K562 (cell line): ENCODE results near the gene FHIT. TPM values are rescaled to one million over a fixed set of nuclear protein-coding genes. Genes with fewer than 3 reads are reported as not detected.
A peak's percentile ranks its signal among the peaks of the same experiment; 100 is the strongest.

ENCODE experiments used
- ATAC-seq: fragments of 200-7000 bp; cut with Tn5 transposase; 3 replicates; pipeline ENCODE4 v1.9.1; 2020; ENCODE audit warnings: moderate library complexity
- BruUV-seq: library from RNA; stranded (reverse); fragments of 400-500 nt; replicated peaks from 2 replicates; lab custom pipeline; 2021; lab: Mats Ljungman, UMichigan
- CTCF ChIA-PET: fragments of 300-600 bp; formaldehyde crosslinking; extraction: SDS; loops from one replicate; lab custom pipeline; 2021; ENCODE audit warnings: low intra/inter-chr PET ratio; lab: Yijun Ruan, JAX
- POLR2A ChIA-PET: fragments of 300-600, 350-650 bp; sonication (Branson Sonifier 250); formaldehyde crosslinking; extraction: SDS; loops from one replicate; lab custom pipeline; 2021; ENCODE audit warnings: antibody characterized with exemption, inconsistent platforms; lab: Yijun Ruan, JAX
- DNase-seq, 4 experiments: peaks; one replicate each; pipeline versions ENCODE4 v3.0.0 to v3.0.0-alpha.2; 2011 to 2018; ENCODE audit warnings: low spot score in 3 of 4, mixed read lengths in 3 of 4; ENCODE audit errors: extremely low read depth in 1 of 4
- FAIRE-seq: peaks from 2 replicates; lab custom pipeline; 2011; peaks lifted over from hg19 to GRCh38; lab: Jason Lieb, UNC
- H2AFZ ChIP-seq: 2 replicates; pipeline ENCODE4 v1.6.0; 2011; ENCODE audit warnings: low read depth, low read length, control low read depth, inconsistent platforms
- H3K27ac ChIP-seq: fragments of 200-600 bp; 3 replicates; pipeline ENCODE4 v1.8.0; 2011; ENCODE audit warnings: low read depth, mild to moderate bottlenecking, control low read depth, inconsistent platforms, low read length, moderate library complexity, mixed read lengths; ENCODE audit errors: extremely low read depth
- H3K27me3 ChIP-seq, 2 experiments: fragments of 300-600 bp in 1 of 2; 2 replicates in 1 of 2; 3 replicates in 1 of 2; pipeline versions ENCODE4 v1.6.0 to v1.8.0; 2011; ENCODE audit warnings: inconsistent platforms in 2 of 2, low read length in 2 of 2, mild to moderate bottlenecking in 1 of 2, mixed read lengths in 1 of 2, moderate library complexity in 1 of 2; ENCODE audit not compliant: control insufficient read depth in 2 of 2, insufficient read depth in 2 of 2
- H3K36me3 ChIP-seq: fragments of 300-600 bp; 3 replicates; pipeline ENCODE4 v1.8.0; 2011; ENCODE audit warnings: mild to moderate bottlenecking, low read length, inconsistent platforms; ENCODE audit not compliant: control insufficient read depth, insufficient read depth
- H3K4me1 ChIP-seq, 2 experiments: fragments of 200-600 bp in 1 of 2; replicated peaks in 1 of 2; 2 replicates in 1 of 2; 3 replicates in 1 of 2; pipeline versions ENCODE4 v1.5.1 to v1.8.0; 2011; ENCODE audit warnings: inconsistent platforms in 2 of 2, low read length in 2 of 2, mild to moderate bottlenecking in 1 of 2, mixed read lengths in 1 of 2, moderate library complexity in 1 of 2; ENCODE audit not compliant: control insufficient read depth in 2 of 2, insufficient read depth in 2 of 2
- H3K4me2 ChIP-seq: 2 replicates; pipeline ENCODE4 v1.6.1; 2011; ENCODE audit warnings: low read length, control low read depth, inconsistent platforms, mixed read lengths; ENCODE audit not compliant: insufficient read depth
- H3K4me3 ChIP-seq: fragments of 200-600 bp; sonication (generic), shearing (Covaris generic); 2 replicates; pipeline ENCODE4 v1.5.1; 2016; ENCODE audit warnings: control low read depth, inconsistent platforms
- H3K79me2 ChIP-seq: fragments of 200-600 bp; 3 replicates; pipeline ENCODE4 v1.8.0; 2011; ENCODE audit warnings: low read length, inconsistent platforms; ENCODE audit not compliant: control insufficient read depth, insufficient read depth
- H3K9ac ChIP-seq, 2 experiments: 2 replicates each; pipeline versions ENCODE4 v1.6.0 to v1.6.1; 2011; ENCODE audit warnings: low read depth in 2 of 2, low read length in 2 of 2, control low read depth in 1 of 2, inconsistent platforms in 1 of 2, mild to moderate bottlenecking in 1 of 2, mixed read lengths in 1 of 2; ENCODE audit not compliant: insufficient read depth in 1 of 2
- H3K9me1 ChIP-seq: one replicate; pipeline ENCODE4 v1.6.0; 2011; ENCODE audit warnings: inconsistent platforms, mild to moderate bottlenecking, low read length, moderate library complexity; ENCODE audit not compliant: control insufficient read depth, insufficient read depth
- H3K9me3 ChIP-seq: replicated peaks from 2 replicates; pipeline ENCODE4 v1.5.1; 2011; ENCODE audit warnings: low read depth, low read length, inconsistent platforms; ENCODE audit not compliant: control insufficient read depth, insufficient read depth
- H4K20me1 ChIP-seq: replicated peaks from 2 replicates; pipeline ENCODE4 v1.6.1; 2011; ENCODE audit warnings: low read length, inconsistent platforms, mixed read lengths; ENCODE audit not compliant: control insufficient read depth, insufficient read depth
- FOXP1 ChIP-seq: sonication (generic); formaldehyde crosslinking; IDR thresholded peaks from 2 replicates; pipeline ENCODE4 v1.8.0; 2022; ENCODE audit warnings: mild to moderate bottlenecking, missing genetic modification reagents
- HMBOX1 ChIP-seq: sonication (generic); IDR thresholded peaks from 2 replicates; pipeline ENCODE4 v1.6.1; 2016
- TGIF2 ChIP-seq: sonication (generic); formaldehyde crosslinking; IDR thresholded peaks from 2 replicates; pipeline ENCODE4 v1.8.1; 2022; ENCODE audit warnings: mild to moderate bottlenecking, missing genetic modification reagents, moderate library complexity
- ZC3H8 ChIP-seq: fragments of 450-650 bp; IDR thresholded peaks from 2 replicates; pipeline ENCODE4 v1.6.1; 2017
- ZNF184 ChIP-seq: sonication (generic); formaldehyde crosslinking; IDR thresholded peaks from 2 replicates; pipeline ENCODE4 v1.5.0; 2020; ENCODE audit warnings: missing genetic modification reagents
- ZNF445 ChIP-seq: fragments of 250-450 bp; sonication (Bioruptor Pico); IDR thresholded peaks from 2 replicates; pipeline ENCODE4 v1.4.0; 2020; ENCODE audit warnings: low read depth, mild to moderate bottlenecking, moderate library complexity
- ZNF766 ChIP-seq: fragments of 200-800 bp; sonication (Bioruptor generic); conservative IDR thresholded peaks from 2 replicates; pipeline ENCODE4 v1.6.1; 2016; ENCODE audit warnings: missing genetic modification characterization, missing compliant biosample characterization
- WGBS: fragments of 100-300 bp; shearing (Covaris generic); methylation state at CpG from one replicate; pipeline ENCODE4 v1.1.6; 2016; ENCODE audit warnings: low coverage, mixed read lengths; ENCODE audit not compliant: insufficient coverage; ENCODE audit errors: missing lambda C conversion rate; 5-methylcytosine and 5-hydroxymethylcytosine counted together
- in situ Hi-C: fragments of 300-500 bp; cut with MboI; formaldehyde crosslinking; loops from 4 replicates; pipeline ENCODE4 v1.15.0; 2018; ENCODE audit warnings: inconsistent platforms, mixed read lengths
- intact Hi-C: fragments of 100-400 bp; cut with micrococcal nuclease; formaldehyde crosslinking; loops from 2 replicates; pipeline ENCODE4 v1.14.2; 2022
- polyA plus RNA-seq, 8 experiments: library from polyadenylated mRNA; depleted of rRNA in 4 of 8; stranded (reverse) in 5 of 8; unstranded in 3 of 8; fragments of >200 nt; fragmentation: Nextera tagmentation in 2 of 8; fragmentation: Illumina TruSeq in 1 of 8; extraction: Ambion mirVana in 2 of 8; extraction: Trizol in 1 of 8; gene quantifications; 2 replicates each; pipeline versions ENCODE4 v1.2.1 to v1.2.3, GENCODE V29; 2011 to 2014; ENCODE audit warnings: inconsistent platforms in 1 of 8, missing spikeins in 1 of 8
- total RNA-seq, 7 experiments: library from RNA; depleted of rRNA in 6 of 7; stranded (reverse); fragments of >200 nt in 6 of 7; fragmentation: Illumina TruSeq in 2 of 7; extraction: Trizol in 2 of 7; gene quantifications; 2 replicates each; pipeline versions ENCODE4 v1.2.1 to v1.2.3, GENCODE V29; 2011 to 2021; ENCODE audit warnings: low replicate concordance in 1 of 7

The FHIT gene
- total and polyA plus RNA-seq, 9 of the 15 experiments (the other 6 are each of a cell fraction or from before 2014, with no cell fraction given): 1.7 to 9.1 (median 4.3) TPM

DNA sequence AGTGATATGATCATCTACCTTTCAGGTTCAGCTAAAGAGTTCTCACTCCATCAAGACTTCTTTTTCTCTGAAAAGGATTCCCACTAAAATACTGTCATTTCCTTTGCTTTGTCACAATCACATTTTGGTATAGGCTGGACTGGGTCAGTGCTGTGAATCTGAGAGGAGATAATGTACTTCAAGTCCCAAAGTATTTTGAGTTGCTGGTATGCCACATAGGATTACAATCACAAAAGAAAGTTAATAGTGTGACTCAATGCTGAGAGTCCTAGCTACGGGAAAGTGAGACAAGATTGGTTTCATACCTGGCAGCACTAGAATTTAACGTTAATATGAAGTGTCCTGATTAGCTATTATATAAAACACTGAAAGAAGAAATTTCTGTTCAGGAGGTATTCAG is 1073.5 kb downstream of the FHIT start (continued):
- TF ChIP-seq ZNF445 (CRISPR knock-in tag): no peak
- TF ChIP-seq, all 486 proteins: peak for 0

DNA sequence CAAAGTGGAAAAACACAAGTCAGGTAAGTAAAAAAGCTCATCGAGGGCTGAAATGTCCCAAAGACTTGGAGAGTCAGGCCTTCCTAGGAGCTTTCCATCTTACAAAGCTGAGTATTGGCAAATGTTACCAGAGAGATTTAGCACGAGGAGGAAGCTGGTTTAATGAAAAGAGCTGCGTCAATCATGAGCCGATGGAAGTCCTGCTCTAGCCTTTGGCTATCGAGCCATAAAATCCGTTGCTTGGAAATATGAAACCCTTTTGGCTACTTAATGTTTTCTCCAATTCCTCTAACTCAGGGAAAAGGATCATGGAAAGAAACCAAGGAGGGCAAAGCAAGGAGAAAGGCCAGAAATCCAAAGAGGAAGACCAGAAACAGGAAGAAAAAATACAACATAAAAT is 1074.6 kb downstream of the FHIT start:
- ChIA-PET POLR2A (no interaction called here), CTCF (no interaction called here)
- Histone ChIP-seq H3K9me3 (no peaks in the 10 kb centered on the region), H3K4me2 (no peak overlapping the region), H4K20me1 (no peaks in the 10 kb centered on the region), H2AFZ (no peak overlapping the region), H3K4me1 (no peaks in the 10 kb centered on the region)
- no TSS peak for BruUV-seq
- 72% methylated on average over 6 of the region's 6 CpGs for WGBS
- no peak for DNase-seq
- no peak for TF ChIP-seq ZNF766
- no peak for TF ChIP-seq TGIF2 (CRISPR knock-in tag)
- TF ChIP-seq ZNF184 (CRISPR knock-in tag): no peak
- TF ChIP-seq FOXP1 (CRISPR knock-in tag): no peak
- TF ChIP-seq, all 486 proteins: peak for 0
- Histone ChIP-seq H3K27ac (no peak overlapping the region), H3K79me2 (no peaks in the 10 kb centered on the region), H3K36me3 (no peaks in the 10 kb centered on the region), H3K27me3 (no peaks in the 10 kb centered on the region), H3K4me3 (no peak overlapping the region), H3K9ac (no peak overlapping the region), H3K9me1 (no peaks in the 10 kb centered on the region)
- in situ Hi-C loops: no loop called here
- intact Hi-C loops: no loop called here
- no peak for ATAC-seq
- no peak for FAIRE-seq

- TF ChIP-seq ZC3H8 (no peak), HMBOX1 (peak; percentile 18; the same call in 1 of the 2 replicates)
- ATAC-seq: no peak
- in situ Hi-C loops (no loop called here), intact Hi-C loops (no loop called here)
- ChIA-PET CTCF (no interaction called here), POLR2A (no interaction called here)
- no peak for FAIRE-seq
- no peak overlapping the region for H3K9ac ChIP-seq
- no peaks in the 10 kb centered on the region for H3K9me1 ChIP-seq
- H3K4me1 ChIP-seq: no peaks in the 10 kb centered on the region
- BruUV-seq: no TSS peak
- H3K9me3 ChIP-seq: no peaks in the 10 kb centered on the region
- no peaks in the 10 kb centered on the region for H3K79me2 ChIP-seq
- no peak for DNase-seq
- no peak overlapping the region for H2AFZ ChIP-seq
- H3K27me3 ChIP-seq: no peaks in the 10 kb centered on the region
- H3K4me2 ChIP-seq: no peak overlapping the region
- no peaks in the 10 kb centered on the region for H3K36me3 ChIP-seq
- no peak overlapping the region for H3K27ac ChIP-seq
- 45% methylated on average over 3 of the region's 3 CpGs for WGBS
- no peak overlapping the region for H3K4me3 ChIP-seq
- no peaks in the 10 kb centered on the region for H4K20me1 ChIP-seq
Measured at GRCh38 chr3:60175680-60176079, 1075.6 kb downstream of the FHIT start.
